Measurements from ENCODE around the gene RGS19. TPM values are rescaled to one million over a fixed set of nuclear protein-coding genes. Genes with fewer than 3 reads are reported as not detected.

The RGS19 gene
- total RNA-seq, 1 donor from 2014 or later, result 26.2 TPM

DNA sequence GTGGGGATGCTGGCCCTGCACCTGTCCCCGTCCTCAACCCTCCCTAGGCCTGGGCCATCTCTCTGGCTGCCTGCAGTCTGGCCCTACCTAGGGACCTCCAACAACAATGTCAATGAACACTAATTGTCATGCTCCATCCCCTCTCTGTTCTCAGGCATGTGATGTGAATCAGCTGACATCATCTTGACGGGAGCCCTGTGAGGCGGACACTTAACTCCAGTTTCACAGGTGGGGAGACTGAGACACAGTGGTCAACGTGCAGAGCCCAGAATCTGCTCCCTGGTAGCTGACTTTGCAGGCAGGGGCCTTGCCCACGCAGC, 17.1 kb downstream of the RGS19 start:
- H3K27me3 Mint-ChIP-seq (ENCODE audit: unreplicated experiment), result peaks cover 14% of the 10 kb centered on the region
- H3K36me3 Mint-ChIP-seq (ENCODE audit: low read depth, unreplicated experiment), result peaks cover 5% of the 10 kb centered on the region
- no peaks in the 10 kb centered on the region for H3K9me3 Mint-ChIP-seq (ENCODE audit: unreplicated experiment)
- H3K4me1 Mint-ChIP-seq (ENCODE audit: unreplicated experiment), result peaks cover 30% of the 10 kb centered on the region
- TF ChIP-seq, protein P1, sequence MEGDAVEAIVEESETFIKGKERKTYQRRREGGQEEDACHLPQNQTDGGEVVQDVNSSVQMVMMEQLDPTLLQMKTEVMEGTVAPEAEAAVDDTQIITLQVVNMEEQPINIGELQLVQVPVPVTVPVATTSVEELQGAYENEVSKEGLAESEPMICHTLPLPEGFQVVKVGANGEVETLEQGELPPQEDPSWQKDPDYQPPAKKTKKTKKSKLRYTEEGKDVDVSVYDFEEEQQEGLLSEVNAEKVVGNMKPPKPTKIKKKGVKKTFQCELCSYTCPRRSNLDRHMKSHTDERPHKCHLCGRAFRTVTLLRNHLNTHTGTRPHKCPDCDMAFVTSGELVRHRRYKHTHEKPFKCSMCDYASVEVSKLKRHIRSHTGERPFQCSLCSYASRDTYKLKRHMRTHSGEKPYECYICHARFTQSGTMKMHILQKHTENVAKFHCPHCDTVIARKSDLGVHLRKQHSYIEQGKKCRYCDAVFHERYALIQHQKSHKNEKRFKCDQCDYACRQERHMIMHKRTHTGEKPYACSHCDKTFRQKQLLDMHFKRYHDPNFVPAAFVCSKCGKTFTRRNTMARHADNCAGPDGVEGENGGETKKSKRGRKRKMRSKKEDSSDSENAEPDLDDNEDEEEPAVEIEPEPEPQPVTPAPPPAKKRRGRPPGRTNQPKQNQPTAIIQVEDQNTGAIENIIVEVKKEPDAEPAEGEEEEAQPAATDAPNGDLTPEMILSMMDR (IDR thresholded peaks at IDR 0.05; ENCODE audit: unreplicated experiment), result no peak
- peak overlapping the region; percentile 86 for H3K4me3 Mint-ChIP-seq (ENCODE audit: unreplicated experiment)
- DNase-seq (ENCODE audit: low spot score), result no peak
- H3K27ac Mint-ChIP-seq (ENCODE audit: unreplicated experiment), result no peak overlapping the region

DNA sequence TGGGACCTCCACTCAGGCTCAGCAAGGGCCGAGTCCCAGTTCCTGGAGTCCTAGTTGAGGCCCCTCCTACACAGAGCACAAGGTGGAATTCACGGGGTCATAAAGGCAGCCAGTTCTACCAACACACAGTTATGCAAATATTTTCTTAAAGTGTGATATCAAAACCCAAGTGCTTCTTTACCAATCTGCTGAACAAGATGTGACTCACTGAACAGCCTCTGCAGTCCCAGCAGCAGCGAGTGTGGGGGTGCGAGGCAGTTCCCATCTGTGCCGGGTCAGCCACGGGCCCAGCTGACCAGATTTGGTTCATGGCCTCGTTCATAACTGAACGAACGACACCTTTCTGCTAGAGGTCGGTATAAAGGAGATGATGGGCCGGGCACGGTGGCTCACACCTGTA, 20.8 kb downstream of the RGS19 start:
- Mint-ChIP-seq H3K4me1 (ENCODE audit: unreplicated experiment) (peaks cover 31% of the 10 kb centered on the region), H3K9me3 (ENCODE audit: unreplicated experiment) (no peaks in the 10 kb centered on the region), H3K27me3 (ENCODE audit: unreplicated experiment) (peaks cover 12% of the 10 kb centered on the region), H3K27ac (ENCODE audit: unreplicated experiment) (peak overlapping the region; percentile 30), H3K36me3 (ENCODE audit: low read depth, unreplicated experiment) (no peaks in the 10 kb centered on the region), H3K4me3 (ENCODE audit: unreplicated experiment) (no peak overlapping the region)
- DNase-seq (ENCODE audit: low spot score), result no peak
- TF ChIP-seq, protein P1 (IDR thresholded peaks at IDR 0.05; ENCODE audit: unreplicated experiment), result no peak

- Mint-ChIP-seq H3K9me3 (ENCODE audit: unreplicated experiment) (no peaks in the 10 kb centered on the region), H3K4me1 (ENCODE audit: unreplicated experiment) (peaks cover 38% of the 10 kb centered on the region), H3K27ac (ENCODE audit: unreplicated experiment) (no peak overlapping the region), H3K27me3 (ENCODE audit: unreplicated experiment) (peaks cover 13% of the 10 kb centered on the region), H3K36me3 (ENCODE audit: low read depth, unreplicated experiment) (no peaks in the 10 kb centered on the region), H3K4me3 (ENCODE audit: unreplicated experiment) (no peak overlapping the region)
- TF ChIP-seq, protein P1 (IDR thresholded peaks at IDR 0.05; ENCODE audit: unreplicated experiment), result peak; percentile 78
- DNase-seq (ENCODE audit: low spot score), result peak; percentile 92
Observed at GRCh38 chr20:64057628-64058498, 21.5 kb downstream of the RGS19 start.

- Mint-ChIP-seq H3K4me3 (ENCODE audit: unreplicated experiment) (no peak overlapping the region), H3K9me3 (ENCODE audit: unreplicated experiment) (no peaks in the 10 kb centered on the region), H3K36me3 (ENCODE audit: low read depth, unreplicated experiment) (no peaks in the 10 kb centered on the region), H3K4me1 (ENCODE audit: unreplicated experiment) (peaks cover 38% of the 10 kb centered on the region), H3K27ac (ENCODE audit: unreplicated experiment) (no peak overlapping the region), H3K27me3 (ENCODE audit: unreplicated experiment) (peaks cover 12% of the 10 kb centered on the region)
- DNase-seq (ENCODE audit: low spot score), result no peak
- TF ChIP-seq, protein P1 (IDR thresholded peaks at IDR 0.05; ENCODE audit: unreplicated experiment), result no peak
Observed at GRCh38 chr20:64056889-64057627, 22.3 kb downstream of the RGS19 start.

- Mint-ChIP-seq H3K36me3 (ENCODE audit: low read depth, unreplicated experiment) (no peaks in the 10 kb centered on the region), H3K4me1 (ENCODE audit: unreplicated experiment) (peaks cover 40% of the 10 kb centered on the region), H3K9me3 (ENCODE audit: unreplicated experiment) (no peaks in the 10 kb centered on the region), H3K27me3 (ENCODE audit: unreplicated experiment) (peaks cover 9% of the 10 kb centered on the region), H3K4me3 (ENCODE audit: unreplicated experiment) (no peak overlapping the region), H3K27ac (ENCODE audit: unreplicated experiment) (no peak overlapping the region)
- no peak for DNase-seq (ENCODE audit: low spot score)
- TF ChIP-seq, protein P1 (IDR thresholded peaks at IDR 0.05; ENCODE audit: unreplicated experiment), result no peak
Observed at GRCh38 chr20:64056639-64056888, 22.8 kb downstream of the RGS19 start.

Measured in endothelial cell (in vitro differentiated cells).